ENCODE measurements around the gene LYAR.

Gene LYAR

DNA sequence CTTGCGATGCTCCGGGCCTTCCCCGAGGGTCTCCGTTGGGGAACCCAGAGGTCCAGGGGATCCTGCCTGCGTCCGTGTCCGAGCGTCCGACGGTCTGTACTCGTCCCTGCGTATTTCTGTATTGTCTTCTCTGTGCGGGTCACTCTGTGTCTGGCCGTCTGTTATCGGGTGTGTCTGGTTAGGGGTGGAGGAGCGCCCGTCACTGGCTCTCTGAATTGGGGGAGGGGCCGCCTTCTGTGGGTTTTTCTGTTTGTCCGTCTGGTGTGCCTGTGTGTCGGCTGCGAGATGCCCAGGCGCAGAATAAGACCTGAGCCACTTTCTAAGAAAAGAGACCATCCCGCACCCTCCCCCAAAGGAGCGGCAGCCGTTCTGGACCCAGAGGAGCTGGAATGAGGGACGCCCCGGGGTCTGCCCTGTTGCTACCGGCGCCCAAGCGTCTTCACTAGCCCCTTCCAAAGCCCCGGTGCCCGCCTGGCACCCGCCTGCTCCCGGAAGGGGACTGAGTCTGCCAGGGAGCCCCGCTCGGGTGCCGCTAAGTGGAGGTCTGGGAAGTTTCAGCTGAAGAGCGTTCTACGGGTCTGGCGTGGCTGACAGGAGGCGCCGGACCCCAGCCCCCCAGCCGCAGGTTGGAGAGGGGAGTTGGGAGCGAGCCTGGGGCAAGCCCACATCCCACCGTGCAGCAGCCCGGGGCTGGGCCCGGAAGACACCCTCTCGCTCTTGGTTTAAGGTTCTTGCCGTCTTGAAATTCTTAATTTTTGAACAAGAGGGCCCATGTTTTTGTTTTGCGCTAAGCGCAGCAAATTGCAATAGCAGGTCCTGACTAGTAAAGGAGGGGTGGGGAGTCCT lies 62.2 kb downstream of the LYAR start:
- Histone ChIP-seq H3K27me3 (ENCODE audit: low read length) (no peaks in the 10 kb centered on the region), H2AFZ (ENCODE audit: low read depth, low read length, severe bottlenecking) (no peak overlapping the region), H3K9ac (ENCODE audit: low read length) (no peak overlapping the region), H3K27ac (ENCODE audit: low read depth, low read length) (no peak overlapping the region), H3K9me2 (replicated peaks; ENCODE audit: insufficient read depth, low read length) (no peaks in the 10 kb centered on the region), H3K4me2 (ENCODE audit: low read depth, low read length, poor library complexity, severe bottlenecking) (no peak overlapping the region), H3K36me3 (ENCODE audit: low read length) (no peaks in the 10 kb centered on the region), H3K9me3 (ENCODE audit: insufficient read depth, low read length) (no peaks in the 10 kb centered on the region), H4K20me1 (ENCODE audit: low read depth, low read length) (no peaks in the 10 kb centered on the region), H3K4me3 (ENCODE audit: insufficient read depth, low read length, poor library complexity, severe bottlenecking) (no peak overlapping the region), H3K79me2 (ENCODE audit: insufficient read depth, low read length) (no peaks in the 10 kb centered on the region), H3F3A (ENCODE audit: insufficient read depth) (no peaks in the 10 kb centered on the region)
- TF ChIP-seq, protein P1, sequence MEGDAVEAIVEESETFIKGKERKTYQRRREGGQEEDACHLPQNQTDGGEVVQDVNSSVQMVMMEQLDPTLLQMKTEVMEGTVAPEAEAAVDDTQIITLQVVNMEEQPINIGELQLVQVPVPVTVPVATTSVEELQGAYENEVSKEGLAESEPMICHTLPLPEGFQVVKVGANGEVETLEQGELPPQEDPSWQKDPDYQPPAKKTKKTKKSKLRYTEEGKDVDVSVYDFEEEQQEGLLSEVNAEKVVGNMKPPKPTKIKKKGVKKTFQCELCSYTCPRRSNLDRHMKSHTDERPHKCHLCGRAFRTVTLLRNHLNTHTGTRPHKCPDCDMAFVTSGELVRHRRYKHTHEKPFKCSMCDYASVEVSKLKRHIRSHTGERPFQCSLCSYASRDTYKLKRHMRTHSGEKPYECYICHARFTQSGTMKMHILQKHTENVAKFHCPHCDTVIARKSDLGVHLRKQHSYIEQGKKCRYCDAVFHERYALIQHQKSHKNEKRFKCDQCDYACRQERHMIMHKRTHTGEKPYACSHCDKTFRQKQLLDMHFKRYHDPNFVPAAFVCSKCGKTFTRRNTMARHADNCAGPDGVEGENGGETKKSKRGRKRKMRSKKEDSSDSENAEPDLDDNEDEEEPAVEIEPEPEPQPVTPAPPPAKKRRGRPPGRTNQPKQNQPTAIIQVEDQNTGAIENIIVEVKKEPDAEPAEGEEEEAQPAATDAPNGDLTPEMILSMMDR (IDR thresholded peaks at IDR 0.05; ENCODE audit: insufficient read depth, low read length, poor library complexity, severe bottlenecking), result no peak
- TF ChIP-seq EZH2phosphoT487 (conservative IDR thresholded peaks at IDR 0.05; ENCODE audit: low read length), result no peak

DNA sequence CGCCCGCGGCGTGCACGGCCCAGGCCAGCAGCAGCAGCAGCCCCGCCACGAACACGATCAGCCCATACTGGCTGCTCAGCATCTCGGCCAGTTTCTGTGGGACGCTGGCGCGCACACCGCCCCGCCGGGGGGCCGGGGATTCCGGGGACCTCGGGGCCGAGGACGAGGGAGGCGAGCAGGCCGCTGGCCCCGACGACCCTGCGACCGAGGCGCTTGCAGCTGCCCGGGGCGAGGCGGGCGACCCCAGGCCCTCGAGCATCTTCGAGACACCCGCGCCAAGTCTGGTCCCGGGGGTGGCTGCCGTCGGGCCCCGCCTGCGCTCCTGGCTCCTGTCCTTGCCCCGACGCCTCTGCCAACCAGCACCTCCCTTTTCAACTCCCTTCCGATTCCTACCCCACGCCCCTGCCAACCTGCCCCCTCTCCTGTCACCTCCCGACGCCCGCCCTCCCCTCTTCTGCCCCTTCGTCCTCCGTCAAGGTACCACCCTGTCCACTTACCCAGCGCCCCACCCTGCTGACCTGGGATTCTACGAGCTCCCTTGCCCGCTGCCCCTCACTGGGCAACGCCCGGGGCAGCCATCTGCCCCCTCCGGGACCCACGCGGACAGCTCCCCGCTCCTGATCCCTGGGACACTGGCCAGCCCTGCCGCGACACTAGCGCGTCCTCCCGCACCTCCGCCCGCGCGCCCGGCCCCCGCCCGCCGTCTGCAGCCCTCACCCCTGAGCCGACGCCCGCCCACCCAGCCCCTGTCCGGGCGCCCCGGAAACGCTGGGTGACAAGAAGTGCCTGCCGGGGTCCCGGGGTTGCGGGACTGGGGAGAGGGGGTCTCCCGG lies 63.1 kb downstream of the LYAR start, which contains the start of gene OTOP1:
TSS of gene OTOP1 (minus strand) at position 324 of the 833 bp plus-strand sequence. CDS start at position 259, 65 bp downstream.
- H3F3A ChIP-seq (ENCODE audit: insufficient read depth), result no peaks in the 10 kb centered on the region
- H3K27ac ChIP-seq (ENCODE audit: low read depth, low read length), result no peak within 1 kb of the TSS
- H3K36me3 ChIP-seq (ENCODE audit: low read length), result no peaks in the 10 kb centered on the region
- no peaks in the 10 kb centered on the region for H4K20me1 ChIP-seq (ENCODE audit: low read depth, low read length)
- H3K9ac ChIP-seq (ENCODE audit: low read length), result no peak within 1 kb of the TSS
- no peak for TF ChIP-seq EZH2phosphoT487 (conservative IDR thresholded peaks at IDR 0.05; ENCODE audit: low read length)
- TF ChIP-seq, protein P1 (IDR thresholded peaks at IDR 0.05; ENCODE audit: insufficient read depth, low read length, poor library complexity, severe bottlenecking), result no peak
- H3K9me2 ChIP-seq (replicated peaks; ENCODE audit: insufficient read depth, low read length), result no peaks in the 10 kb centered on the region
- H3K4me3 ChIP-seq (ENCODE audit: insufficient read depth, low read length, poor library complexity, severe bottlenecking), result no peak within 1 kb of the TSS
- H3K9me3 ChIP-seq (ENCODE audit: insufficient read depth, low read length), result no peaks in the 10 kb centered on the region
- no peaks in the 10 kb centered on the region for H3K27me3 ChIP-seq (ENCODE audit: low read length)
- no peaks in the 10 kb centered on the region for H3K79me2 ChIP-seq (ENCODE audit: insufficient read depth, low read length)
- no peak within 1 kb of the TSS for H3K4me2 ChIP-seq (ENCODE audit: low read depth, low read length, poor library complexity, severe bottlenecking)
- no peak within 1 kb of the TSS for H2AFZ ChIP-seq (ENCODE audit: low read depth, low read length, severe bottlenecking)

DNA sequence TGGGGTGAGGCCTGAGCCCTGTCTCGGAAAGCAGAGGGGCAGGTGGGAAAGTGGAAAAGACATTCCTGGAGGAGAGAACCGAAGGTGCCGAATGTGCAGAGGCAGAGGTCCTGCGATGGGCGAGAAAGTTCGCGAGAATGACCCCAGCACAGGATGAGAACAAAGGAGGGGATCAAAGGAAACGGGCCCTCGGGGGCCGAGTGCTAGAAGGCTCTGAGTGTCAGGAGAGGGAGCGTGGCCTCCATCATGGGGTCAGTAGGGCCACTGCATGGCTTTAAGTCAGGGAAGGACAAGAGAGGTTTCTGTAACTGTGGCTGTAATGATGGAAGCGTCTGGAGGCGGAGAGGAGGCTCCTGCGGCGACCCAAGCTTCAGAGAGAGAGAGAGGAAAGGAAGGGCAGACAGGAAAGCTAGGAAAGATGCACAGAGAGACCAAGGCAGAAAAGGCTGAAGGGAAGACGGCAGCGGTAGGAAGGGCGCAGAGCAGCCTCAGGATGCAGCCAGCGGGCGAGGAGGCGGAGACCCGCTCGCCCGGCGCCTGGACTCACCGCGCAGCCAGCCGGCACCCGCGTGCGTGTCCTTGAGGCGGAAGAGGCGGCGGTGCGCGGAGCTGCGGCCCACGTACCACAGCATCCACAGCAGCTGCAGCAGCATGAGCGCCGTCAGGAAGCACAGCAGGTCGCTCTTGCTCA lies 63.9 kb downstream of the LYAR start:
- TF ChIP-seq, protein P1 (IDR thresholded peaks at IDR 0.05; ENCODE audit: insufficient read depth, low read length, poor library complexity, severe bottlenecking), result no peak
- no peak for TF ChIP-seq EZH2phosphoT487 (conservative IDR thresholded peaks at IDR 0.05; ENCODE audit: low read length)
- Histone ChIP-seq H3K36me3 (ENCODE audit: low read length) (no peaks in the 10 kb centered on the region), H3K9me3 (ENCODE audit: insufficient read depth, low read length) (no peaks in the 10 kb centered on the region), H4K20me1 (ENCODE audit: low read depth, low read length) (no peaks in the 10 kb centered on the region), H3F3A (ENCODE audit: insufficient read depth) (no peaks in the 10 kb centered on the region), H3K27ac (ENCODE audit: low read depth, low read length) (no peak overlapping the region), H3K79me2 (ENCODE audit: insufficient read depth, low read length) (no peaks in the 10 kb centered on the region), H3K4me3 (ENCODE audit: insufficient read depth, low read length, poor library complexity, severe bottlenecking) (no peak overlapping the region), H3K4me2 (ENCODE audit: low read depth, low read length, poor library complexity, severe bottlenecking) (no peak overlapping the region), H2AFZ (ENCODE audit: low read depth, low read length, severe bottlenecking) (no peak overlapping the region), H3K9ac (ENCODE audit: low read length) (no peak overlapping the region), H3K27me3 (ENCODE audit: low read length) (no peaks in the 10 kb centered on the region), H3K9me2 (replicated peaks; ENCODE audit: insufficient read depth, low read length) (no peaks in the 10 kb centered on the region)
